Stimulated activated CD4-positive, alpha-beta T cell treated with anti-CD3 and anti-CD28 coated beads, TNF-alpha, amount 100 ng/mL, for 24 hours (primary cell): Measurements from ENCODE around the gene PTPN1.
"Not testable (repeated sequence)": the region's sequence is repeated elsewhere in the genome, so short reads cannot be mapped to it uniquely, and the experiment has no call there.

Experiments used
- DNase-seq, 3 experiments: peaks; one replicate each; pipeline ENCODE4 v3.0.0-alpha.2; 2020; ENCODE audit warnings: low read depth in 3 of 3

The PTPN1 gene

GRCh38 chr20:50481741-50482140 is 28.4 kb upstream of the PTPN1 start:
- DNase-seq = no peak

DNA sequence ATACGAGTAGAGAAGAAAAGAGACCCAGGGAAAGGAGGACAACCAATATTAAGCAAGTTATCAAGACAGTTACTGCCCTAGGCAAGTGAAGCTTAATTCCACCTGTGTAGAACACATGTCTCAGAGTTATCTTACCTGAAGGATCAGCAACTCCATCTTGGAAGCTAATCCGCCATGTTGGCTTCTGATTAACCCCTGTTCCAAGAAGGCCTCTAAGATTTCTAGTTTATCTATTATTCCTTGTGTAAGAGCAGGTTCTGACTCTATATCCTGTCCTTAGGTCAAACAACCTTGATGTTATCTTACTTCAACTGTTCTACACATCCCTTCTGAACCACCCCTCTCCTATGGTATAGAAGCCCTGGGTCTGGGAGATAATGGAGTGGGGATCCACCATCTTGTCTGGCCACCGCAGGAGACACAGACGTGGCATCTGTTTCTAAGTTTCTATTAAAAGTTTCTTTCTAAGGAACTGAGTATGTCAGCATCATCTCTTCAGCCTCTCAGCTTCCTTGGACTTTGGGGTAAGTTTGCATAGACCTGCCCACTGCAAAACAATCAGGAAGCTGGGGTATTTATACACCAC is 27.7 kb upstream of the PTPN1 start:
- DNase-seq = no peak

- DNase-seq = no peak
These were observed 25.8 kb upstream of the PTPN1 start for GRCh38 chr20:50484271-50484976.

- no peak for DNase-seq
These were observed 22.8 kb upstream of the PTPN1 start for GRCh38 chr20:50487397-50487796.

DNA sequence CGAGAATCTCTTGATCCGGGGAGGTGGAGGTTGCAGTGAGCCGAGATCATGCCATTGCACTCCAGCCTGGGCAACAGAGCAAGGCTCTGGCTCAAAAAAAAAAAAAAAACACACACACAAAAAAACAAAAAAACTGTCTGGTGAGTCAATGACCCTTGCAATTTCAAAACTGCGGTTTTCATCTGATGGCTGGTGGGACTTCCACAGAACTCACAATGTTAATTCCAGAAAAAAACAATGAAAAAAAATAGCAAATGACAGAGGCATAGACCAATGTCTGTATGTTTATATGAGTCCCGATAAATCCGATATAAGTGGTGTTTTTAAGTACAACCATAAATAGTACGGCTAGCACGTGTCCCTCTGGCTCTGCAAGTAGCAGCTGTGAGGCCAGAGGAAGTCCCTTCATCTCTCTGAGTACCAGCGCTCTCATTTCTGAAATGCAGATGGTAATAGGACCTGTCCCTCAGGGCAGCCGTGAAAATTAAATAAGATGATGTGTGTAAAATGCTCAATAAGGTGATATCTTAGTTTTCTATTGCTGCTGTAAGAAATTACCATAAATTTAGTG is 21.9 kb upstream of the PTPN1 start:
- no peak for DNase-seq

GRCh38 chr20:50491168-50491567 is 19.0 kb upstream of the PTPN1 start:
- no peak for DNase-seq

DNA sequence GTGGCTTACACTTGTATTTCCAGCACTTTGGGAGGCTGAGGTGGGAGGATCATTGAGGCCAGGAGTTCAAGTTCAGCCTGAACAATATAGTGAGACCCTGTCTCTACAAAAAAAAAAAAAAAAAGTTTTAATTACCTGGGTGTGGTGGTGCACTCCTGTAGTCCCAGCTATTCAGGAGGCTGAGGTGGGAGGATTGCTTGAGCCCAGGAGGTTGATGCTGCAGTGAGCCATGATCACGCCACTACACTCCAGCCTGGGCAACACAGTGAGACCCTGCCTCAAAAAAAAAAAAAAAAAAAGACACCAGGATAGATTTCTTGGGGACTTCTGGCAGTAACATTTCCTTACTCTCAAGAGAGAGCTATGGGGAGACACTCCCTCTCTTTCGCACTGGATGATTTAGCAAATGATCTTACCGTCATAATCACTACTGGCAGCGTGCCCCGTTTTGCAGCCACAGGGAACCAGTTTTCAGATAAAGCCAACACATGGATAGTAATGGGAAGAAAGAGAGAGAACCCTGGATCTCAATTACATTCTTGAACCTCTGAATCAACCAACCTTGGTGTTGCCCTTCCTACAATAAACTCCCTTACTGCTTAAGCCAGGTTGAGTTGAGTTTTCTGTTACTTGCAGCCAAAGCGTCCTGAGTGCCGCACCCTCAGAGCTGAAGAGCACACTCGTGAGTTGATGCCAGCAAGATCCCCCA is 18.1 kb upstream of the PTPN1 start:
- no peak for DNase-seq

GRCh38 chr20:50493881-50494253 is 16.3 kb upstream of the PTPN1 start:
- DNase-seq = no peak

GRCh38 chr20:50494428-50494827 is 15.8 kb upstream of the PTPN1 start:
- no peak for DNase-seq

GRCh38 chr20:50496773-50497385 is 13.3 kb upstream of the PTPN1 start:
- no peak for DNase-seq

- DNase-seq = no peak
These were observed 12.0 kb upstream of the PTPN1 start for GRCh38 chr20:50498071-50498776.

- no peak for DNase-seq
These were observed 10.2 kb upstream of the PTPN1 start for GRCh38 chr20:50499938-50500337.

GRCh38 chr20:50501972-50502745 is 8.0 kb upstream of the PTPN1 start:
- no peak for DNase-seq

GRCh38 chr20:50504231-50504823 is 5.9 kb upstream of the PTPN1 start:
- DNase-seq = no peak

- no peak for DNase-seq
These were observed 4.0 kb upstream of the PTPN1 start for GRCh38 chr20:50506270-50506579.

DNA sequence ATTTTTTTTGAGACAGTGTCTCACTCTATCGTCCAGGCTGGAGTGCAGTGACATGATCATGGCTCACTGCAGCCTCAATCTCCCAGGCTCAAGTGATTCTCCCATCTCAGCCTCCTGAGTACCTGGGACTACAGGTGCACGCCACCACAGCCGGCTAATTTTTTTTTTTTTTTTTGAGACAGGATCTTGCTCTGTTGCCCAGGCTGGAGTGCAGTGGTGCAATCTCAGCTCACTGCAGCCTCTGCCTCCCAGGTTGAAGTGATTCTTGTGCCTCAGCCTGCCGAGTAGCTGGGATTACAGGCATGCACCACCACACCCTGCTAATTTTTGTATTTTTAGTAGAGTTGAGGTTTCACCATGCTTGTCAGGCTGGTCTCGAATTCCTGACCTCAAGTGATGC is 2.4 kb upstream of the PTPN1 start:
- DNase-seq = not testable (repeated sequence)

DNA sequence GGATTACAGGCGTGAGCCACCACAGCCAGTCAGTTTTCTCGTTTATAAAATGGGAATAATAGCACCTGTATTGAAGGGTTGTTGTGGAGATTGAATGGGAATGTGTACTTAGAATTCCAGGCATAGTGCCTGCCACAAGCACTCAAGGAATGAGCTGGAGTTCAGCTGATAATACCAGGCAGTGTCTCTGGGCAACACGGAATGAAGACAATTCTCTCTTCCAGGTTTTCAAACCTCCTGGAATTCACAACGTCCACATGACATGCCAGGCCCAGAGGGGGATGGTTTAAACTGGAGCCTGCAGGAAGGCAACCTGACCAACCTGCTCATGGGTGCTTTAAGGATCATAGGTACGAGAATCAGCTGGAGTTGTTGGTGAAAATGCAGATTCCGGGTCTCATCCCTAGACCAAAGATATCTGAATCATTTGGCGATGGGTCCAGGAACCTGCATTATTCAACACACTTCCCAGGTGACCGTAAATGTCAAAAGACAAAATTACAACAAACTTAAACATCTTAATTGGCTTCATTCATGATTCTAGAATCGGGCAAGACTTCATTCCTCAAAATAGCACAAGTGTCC is 1.9 kb upstream of the PTPN1 start:
- DNase-seq = no peak

DNA sequence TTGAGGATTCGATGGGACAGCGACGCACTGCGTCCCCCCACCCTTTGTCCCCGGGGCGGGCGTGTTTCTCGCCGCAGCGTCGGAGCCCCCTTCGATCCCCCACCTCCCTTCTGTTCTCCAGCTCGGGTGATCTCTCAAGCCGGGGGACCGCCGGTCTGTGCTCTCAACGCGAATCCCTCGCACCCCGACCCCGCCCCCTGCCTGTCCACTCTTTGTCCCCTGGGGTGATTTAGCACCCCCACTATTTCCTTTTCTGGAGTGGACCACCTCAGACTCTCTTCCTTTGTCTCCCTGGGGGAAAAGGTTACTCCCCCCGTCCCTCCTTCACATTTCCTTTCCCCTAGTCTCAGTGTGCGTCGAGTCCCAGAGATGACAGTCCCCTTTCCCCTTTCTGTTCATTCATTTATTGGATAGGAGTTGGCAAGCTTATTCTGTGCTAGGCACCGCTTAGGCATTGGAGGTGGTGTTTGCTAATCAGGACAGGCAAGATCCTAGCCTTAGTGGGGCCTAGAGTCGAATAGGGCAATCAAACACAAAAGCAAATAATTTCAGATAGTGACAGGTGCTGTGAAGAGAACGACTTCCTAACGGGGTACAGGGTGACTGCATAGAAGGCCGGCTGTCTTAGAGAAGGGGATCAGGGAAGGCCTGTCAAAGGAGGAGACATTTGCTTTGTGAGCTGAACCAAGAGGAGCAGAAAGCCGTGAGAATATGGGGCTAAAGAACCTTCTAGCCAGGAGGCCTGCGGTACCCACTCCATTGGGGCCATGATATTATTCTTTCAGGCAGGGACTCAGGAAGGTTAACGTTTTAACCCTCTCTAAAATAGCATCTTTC is 741 bp downstream of the PTPN1 start:
- no peak for DNase-seq

DNA sequence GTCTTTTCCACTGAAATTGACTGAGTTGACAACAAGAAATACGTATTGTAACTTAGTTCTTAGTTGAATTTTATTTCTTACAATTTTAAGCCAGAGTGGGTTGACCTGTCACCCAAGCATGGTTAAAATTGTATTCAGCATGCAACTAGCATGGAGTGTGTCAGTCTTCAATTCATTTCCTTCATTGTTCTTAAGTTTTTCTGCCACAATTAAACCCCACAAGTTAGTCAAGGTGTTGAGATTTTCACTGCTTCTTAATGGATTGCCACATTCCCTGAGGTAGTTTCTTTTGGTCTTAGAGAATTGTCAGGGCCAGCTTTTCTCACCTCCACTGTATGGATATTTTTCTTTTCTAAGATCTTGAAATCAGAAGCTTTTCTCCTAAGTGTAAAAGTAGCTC is 2.1 kb downstream of the PTPN1 start:
- no peak for DNase-seq
